ENCODE data around the gene RPRML.

- TF ChIP-seq, protein P1, sequence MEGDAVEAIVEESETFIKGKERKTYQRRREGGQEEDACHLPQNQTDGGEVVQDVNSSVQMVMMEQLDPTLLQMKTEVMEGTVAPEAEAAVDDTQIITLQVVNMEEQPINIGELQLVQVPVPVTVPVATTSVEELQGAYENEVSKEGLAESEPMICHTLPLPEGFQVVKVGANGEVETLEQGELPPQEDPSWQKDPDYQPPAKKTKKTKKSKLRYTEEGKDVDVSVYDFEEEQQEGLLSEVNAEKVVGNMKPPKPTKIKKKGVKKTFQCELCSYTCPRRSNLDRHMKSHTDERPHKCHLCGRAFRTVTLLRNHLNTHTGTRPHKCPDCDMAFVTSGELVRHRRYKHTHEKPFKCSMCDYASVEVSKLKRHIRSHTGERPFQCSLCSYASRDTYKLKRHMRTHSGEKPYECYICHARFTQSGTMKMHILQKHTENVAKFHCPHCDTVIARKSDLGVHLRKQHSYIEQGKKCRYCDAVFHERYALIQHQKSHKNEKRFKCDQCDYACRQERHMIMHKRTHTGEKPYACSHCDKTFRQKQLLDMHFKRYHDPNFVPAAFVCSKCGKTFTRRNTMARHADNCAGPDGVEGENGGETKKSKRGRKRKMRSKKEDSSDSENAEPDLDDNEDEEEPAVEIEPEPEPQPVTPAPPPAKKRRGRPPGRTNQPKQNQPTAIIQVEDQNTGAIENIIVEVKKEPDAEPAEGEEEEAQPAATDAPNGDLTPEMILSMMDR (conservative IDR thresholded peaks at IDR 0.05; ENCODE audit: low read depth, low read length) = no peak
- TF ChIP-seq EZH2 (IDR thresholded peaks at IDR 0.05; ENCODE audit: borderline replicate concordance, low read depth, low read length, poor library complexity, severe bottlenecking) = no peak
Measured at GRCh38 chr17:46935658-46936266, 43.3 kb downstream of the RPRML start.
